ENCODE data around the gene IGFBP5.

Gene IGFBP5

DNA sequence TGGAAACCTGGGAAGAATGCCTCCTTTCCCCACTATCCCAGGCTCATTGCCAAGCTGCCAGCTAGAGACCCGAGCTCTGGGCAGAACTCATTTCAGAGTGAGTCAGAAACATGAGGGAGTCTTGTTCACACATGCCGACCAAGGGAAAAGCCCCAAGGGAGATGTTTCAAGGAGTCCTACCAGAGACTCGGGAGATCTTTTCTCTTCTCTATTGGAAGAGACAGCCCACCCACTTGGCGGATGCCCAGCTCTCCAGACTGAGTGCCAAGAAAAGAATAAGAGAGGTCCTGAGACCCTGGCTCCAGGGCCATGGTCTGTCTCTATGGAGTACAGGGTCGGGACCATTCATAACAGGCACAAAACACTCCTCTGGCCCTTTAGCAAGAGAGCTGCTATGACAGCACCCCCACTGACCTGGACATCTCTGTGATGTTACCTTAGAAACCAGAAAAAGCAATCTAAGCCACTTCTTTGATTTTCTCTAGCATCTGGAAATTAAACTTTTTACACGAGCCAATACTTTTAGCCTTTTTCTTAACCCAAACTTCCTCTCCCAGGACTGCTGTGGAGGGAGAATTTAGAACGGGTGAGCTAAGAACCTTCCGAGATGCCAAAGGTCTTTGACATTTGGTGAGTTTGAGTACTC is 18.5 kb upstream of the IGFBP5 start:
- peak; percentile 94 for DNase-seq (ENCODE audit: low spot score)

DNA sequence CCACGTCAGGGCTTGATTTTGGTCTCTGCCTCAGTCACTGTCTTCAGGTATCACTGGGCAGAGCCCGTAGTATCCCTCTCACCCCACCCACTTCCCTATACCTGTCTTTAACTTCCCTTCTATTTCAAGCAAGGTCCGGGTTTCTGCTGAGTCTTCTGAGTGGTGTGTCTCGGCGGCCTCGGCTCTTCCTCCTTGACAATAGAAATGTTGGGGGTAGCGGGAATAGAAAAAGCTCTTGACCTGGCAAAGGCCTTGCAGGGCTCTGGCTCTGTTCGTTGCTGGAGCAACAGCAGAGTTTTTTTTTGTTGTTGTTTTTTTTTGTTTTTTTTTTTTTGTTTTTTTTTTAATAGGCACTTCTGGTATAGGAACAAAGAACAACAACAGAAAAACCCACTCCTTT is 16.0 kb upstream of the IGFBP5 start:
- no peak for DNase-seq (ENCODE audit: low spot score)

DNA sequence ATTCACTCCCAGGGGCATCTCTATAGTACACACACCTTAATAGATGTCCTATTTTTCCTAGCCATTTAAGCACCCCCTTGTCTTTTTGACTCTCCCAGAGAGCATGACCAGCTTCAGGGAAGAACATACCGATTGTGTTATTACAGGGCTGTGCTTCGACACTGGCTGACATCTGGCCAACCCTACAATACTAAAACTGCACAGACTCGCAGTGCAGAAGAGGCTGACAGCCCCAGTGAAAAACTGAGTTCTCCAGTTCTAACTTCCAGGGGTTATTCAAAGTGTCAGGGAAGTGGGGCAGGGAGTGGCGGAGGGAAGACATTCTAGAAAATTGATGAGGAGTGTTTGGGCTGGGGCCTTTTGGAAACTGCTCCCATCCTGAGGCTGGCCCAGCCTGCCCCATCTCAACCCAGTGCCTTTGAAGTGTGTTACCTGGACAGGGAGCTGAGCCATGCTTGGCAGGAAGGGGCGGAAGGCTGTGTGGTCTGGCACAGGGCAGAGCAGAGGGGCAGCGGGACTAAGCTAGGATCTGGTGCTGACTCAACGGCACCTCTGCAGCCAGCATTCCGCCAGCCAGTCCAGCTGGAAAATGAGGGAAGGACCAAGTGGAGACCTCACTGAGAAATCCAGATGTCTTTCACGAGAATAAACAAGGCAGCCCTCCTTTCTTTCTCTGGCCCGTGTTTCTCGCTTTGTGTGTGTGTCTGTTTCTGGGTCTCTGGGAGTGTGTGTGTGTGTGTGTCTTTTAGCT is 15.4 kb upstream of the IGFBP5 start:
- peak; percentile 59 for DNase-seq (ENCODE audit: low spot score)

DNA sequence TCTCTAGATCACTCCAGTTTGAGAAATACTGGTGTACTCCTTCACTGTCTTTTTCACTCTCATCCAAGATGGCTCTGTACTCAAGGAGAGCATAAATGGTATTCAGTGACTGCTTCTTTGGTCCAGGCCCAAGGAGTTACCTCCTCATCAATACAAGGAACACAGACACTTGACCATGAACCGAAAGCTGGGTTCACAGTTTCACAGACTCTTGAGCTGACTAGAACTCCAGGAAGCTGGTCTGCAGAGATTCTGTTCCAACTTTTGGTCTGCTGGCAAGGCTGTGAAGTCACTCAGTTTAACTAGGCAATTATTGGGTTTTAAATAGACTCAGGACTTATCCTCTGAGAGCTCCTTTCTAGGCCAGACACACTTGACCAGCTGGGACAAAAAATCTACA is 7.4 kb upstream of the IGFBP5 start:
- DNase-seq (ENCODE audit: low spot score), result no peak

DNA sequence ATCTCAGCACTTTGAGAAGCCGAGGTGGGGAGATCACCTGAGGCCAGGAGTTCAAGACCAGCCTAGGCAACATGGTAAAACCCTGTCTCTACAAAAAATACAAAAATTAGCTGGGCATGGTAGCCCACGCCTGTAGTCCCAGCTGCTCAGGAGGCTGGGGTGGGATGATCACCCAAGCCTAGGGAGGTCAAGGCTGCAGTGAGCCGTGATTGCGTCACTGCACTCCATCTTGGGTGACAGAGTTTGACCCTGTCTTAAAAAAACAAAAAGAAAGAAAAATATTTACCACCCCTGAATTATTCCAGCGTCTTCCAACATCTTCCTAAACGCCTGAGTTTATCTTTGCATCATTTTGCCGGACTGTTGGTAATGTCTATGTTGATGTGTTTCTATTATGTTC is 6.2 kb upstream of the IGFBP5 start:
- DNase-seq (ENCODE audit: low spot score), result no peak

DNA sequence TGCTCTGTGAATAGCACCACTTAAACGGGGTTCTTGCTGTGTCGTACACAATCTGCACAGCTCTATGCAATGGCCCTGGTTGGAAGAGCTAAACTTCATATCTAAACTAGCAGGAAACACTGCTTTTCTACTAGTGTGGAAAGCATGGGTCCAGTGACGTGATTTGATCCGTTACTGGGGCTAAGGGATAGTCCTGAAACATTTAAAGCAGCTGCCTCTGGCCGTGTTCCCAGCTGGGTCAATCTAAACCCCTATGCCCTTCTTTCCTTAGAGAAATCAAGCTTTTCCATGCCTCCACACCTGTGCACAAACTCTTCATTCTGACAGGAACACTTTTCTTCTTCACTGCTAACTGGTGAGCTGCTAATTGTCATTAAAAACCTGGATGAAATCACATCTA is 5.4 kb upstream of the IGFBP5 start:
- DNase-seq (ENCODE audit: low spot score), result no peak

DNA sequence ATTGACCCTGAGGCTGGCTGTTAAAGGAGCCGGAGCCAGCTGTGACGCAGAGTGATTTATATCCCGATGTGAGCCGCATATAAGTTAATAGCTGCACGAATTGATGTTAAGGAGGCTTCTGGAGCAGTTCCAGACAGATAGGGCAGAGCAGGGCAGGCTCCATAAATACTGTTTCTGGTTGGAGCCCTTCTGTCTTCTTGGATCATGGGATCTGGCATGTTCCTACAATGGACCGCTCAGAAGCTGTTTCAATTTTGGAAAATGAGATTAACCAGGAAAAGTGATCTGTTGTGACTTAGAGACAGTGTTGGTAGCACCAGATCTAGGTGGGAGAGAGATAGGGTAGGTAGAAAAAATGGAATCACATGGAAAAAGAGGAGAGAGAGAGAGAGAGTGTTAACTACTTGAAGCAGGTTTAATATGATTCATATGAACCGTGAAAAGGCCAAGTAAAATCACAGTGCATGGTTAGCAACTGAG is 4.8 kb upstream of the IGFBP5 start:
- no peak for DNase-seq (ENCODE audit: low spot score)

DNA sequence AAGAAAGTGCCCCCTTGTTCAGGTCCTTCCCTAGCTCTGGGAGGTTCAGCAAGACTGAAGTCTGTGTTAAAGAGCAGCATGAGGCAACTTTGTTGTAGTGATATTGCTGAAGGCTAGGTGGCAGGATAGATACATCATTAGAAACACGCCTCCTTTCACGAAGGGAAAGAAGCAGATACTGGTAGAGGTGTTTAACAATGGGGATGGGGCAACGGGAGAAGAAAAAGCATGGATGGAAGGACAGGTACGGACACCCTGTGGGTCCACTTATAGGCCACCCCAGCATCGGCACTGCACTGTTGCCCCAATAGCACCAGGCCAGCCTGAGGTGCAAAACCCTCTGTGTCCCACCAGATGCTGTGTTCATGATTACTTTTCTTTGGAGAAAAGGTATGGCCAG is 3.5 kb upstream of the IGFBP5 start:
- peak; percentile 62 for DNase-seq (ENCODE audit: low spot score)

DNA sequence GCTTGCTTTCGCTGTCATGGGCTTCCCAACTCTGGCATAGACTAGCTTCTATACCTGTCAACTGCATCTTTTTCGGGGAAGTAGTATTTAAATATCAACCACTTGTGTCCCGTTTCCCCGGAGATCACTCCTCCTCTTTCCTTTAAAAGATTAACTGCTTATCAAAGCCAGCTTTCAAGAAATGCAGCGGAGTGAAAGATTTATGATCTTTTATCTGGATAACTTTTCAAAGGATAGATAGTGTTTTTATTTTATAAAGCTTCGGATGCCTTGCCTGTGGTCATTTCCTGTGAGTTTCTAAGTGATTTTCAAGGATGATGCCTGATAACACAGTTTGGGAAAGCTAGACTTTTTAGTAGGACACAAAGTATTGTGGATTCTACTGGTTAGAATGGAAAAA is 2.9 kb upstream of the IGFBP5 start:
- no peak for DNase-seq (ENCODE audit: low spot score)

DNA sequence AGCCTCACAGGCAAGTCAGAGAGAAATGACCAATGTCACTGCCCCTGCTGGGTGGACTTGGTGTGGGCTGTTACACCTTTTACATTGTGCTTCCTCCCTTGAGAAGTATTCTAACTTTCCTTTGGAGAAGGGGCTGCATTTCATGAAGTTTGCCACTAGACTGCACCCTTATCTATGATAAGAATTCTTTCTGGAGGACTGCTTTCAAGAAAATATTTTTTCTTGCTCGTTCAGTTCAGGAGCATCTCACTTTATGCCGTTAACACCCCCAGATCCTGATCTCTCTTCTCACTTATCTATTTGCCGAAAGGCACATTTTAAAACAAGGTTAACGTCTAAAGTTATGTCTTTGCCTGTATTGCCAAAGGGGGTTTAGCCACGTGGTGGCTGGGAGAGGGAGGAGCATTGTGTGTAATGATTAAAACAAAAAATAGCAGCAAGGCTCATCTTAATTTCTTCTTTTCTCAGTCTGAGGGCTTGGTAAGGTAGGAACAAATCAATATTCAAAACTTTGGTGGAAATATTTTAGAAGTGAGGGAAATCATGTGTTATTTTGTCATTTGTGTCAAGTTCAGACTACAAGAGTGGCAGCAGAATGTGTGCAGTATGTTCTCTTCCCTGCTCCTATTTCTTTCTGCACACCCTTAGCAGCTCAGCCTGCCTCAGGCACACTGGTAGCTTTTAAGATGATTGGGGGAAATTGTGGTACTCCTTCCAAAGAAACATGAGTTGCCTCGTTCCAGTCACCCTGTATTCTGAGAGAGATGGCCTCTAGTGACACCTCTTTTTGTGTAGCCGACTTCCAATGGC is 1.6 kb upstream of the IGFBP5 start:
- DNase-seq (ENCODE audit: low spot score), result peak; percentile 35

DNA sequence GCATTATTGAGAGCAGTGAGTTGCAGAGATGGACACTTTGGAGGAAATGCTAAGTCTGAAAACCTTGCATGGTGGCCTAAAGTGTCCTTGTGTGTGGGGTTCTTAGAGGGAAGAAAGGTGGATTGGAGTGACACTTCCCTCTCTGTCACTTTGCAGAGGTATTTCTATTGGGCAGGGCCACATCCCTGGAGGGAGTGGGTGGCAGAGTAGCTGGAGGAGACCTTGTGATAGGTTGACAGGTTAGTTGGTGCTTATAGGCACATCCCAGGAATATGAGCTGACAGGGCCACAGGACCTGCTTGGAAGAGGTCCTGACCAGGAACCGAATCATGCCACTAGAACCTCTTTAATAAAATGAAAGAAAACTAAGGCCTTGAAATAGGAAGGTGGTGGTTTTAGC is 972 bp upstream of the IGFBP5 start:
- DNase-seq (ENCODE audit: low spot score), result no peak

DNA sequence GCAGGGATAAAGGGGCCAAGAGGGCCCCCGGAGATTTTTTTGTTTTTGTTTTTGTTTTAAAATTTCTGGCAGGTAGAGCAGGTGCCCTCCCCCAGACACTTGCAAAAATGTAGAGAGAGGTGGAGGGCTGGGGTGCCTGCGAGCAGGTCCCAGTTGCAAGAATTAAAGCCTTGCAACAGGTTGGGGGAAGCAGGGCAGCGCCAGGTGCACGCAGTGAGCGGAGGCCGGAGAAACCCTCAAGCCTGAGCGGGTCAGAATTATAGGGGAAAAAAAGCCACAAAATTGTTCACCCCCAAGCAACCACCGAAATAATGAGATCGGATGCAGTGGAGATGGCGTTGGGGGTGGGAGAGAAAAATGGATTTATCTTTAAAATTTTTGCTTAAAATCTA is 527 bp downstream of the IGFBP5 start:
- no peak for DNase-seq (ENCODE audit: low spot score)

DNA sequence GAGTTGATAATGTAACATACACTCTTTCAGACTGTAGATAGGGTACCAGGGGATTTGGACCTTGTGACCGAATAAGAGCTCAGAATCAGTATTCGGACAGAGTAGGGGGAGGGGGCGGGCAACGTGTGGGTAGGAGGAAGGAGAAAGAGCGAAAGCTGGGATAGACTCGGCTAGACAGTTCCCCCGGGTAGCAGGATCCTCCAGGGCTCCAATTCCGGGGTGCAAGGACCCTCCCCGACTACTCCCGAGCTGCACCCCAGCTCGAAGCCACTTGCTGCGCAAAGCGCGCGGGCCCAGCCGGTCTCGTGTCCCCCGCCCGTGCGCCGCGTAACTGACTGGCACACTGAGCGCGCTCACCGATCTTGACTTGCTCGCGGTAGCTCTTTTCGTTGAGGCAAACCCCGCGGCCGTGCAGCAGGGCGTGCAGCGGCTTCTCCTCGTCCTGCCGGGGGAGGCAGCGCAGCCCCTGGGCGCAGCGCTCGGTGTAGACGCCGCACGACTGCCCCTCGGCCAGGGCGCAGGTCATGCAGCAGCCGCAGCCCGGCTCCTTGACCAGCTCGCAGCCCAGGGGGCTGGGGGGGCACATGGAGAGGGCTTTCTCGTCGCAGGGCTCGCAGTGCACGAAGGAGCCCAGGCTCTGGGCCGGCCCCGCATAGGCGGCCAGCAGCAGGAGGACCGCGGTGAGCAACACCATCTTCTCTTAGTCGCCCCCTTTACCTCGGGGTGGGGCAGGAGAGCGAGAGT is 1.1 kb downstream of the IGFBP5 start:
- no peak for DNase-seq (ENCODE audit: low spot score)

DNA sequence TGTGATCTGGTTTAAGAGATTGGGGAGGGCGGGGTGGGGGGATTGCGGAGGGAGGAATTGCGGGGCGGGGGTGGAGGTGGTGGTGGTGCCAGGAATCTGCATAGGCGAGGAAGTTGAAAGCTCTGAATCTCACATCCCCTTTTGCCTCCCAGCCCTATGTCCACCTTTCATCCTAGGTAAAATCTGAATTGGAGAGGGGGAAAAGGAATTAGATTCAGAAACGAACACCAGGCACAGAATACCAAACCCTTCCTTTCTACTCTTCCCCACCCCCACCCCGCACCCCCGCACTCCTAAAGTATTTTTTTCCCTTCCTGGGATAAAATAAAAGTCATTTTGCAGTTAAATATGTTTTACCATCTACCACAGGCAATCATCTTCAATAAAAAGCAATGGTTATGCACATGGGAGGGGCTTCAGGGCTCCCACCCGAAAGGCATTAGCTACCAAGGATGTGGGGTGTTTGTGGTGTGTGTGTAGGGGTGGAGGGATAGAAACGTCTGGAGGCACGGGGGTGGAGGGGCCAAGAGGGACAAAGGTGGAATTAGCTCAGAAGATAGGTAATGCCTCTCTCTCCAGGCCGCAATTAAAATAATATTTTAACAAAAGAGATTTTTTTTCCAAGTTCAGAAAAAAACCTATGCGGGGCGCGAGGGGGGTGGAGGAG is 1.8 kb downstream of the IGFBP5 start:
- no peak for DNase-seq (ENCODE audit: low spot score)

DNA sequence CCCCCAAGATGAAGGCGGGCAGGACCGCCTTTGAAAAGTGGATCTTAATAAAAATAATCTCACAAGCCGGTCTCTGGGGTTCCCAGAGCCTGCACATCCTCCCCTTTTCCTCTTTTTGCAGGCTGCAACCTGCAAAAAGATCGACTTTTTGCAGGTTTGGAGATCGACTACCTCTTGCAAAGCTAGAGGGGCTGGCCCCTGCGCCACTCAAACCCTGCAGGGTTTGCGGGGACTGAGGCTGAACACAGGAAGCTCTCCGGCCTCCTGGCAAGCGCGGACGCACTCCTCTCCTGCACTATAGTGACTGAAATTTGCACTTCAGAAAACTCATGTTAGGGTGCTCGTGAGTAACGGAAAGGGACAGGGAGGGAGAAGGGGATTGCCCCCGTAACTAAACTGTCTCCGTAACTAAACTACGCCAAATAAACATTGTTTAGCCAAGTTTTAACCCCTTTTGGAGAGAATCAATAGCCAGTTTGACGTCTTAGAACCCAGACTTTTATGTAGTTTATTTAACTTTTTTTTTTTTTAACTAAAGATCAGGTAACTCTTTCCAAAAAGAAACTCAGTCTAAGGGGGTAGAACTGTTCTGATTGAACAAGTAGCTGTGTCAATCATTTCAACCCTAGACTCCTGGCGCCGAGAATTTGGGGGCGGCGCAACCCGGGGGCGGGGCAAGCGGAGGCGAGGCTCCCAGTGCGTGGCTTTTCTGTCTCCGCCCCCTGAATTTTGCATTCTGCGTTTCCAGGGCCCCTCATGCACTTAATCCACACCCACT is 2.5 kb downstream of the IGFBP5 start:
- peak; percentile 56 for DNase-seq (ENCODE audit: low spot score)

DNA sequence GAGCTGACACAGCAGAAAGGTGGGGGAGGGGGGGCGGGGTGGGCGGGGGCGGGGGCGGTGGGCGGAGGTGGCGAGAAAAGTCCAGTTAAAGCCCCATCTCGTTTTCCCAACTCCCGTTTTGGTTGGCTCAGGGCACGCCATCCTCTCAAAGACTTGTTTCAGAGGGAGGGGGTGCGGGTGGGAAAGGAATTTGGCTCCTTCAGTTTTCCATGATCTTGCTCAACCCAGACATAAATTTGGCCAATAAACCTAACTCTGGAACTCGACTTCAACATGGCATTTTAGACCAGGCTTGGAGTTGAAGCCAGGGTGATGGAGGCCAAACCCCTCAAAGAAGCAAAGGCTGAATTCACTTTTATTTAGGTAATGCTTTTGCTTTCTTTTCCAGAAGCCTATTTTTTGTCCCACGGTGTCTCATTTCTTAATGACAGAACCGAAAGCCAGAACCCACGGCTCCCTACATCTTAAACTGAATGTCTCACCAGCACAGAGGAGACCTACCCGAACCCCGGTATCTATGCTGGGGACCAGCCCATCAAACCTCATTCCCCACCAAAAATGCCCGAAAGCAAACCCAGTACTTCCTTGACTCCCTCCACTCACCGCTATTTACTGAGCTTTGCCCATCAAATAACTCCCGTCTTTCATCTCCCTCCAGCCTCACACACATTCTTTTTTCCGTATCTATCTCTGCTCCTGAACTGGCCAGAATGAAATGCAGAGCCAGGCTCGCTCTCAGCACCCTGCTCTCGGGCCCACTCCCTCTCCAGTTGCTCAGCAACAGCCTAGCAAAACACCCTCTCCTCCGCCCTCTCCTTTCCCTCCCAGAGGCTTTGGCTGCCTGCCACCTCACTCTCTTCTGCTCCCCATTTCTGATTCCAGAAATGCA is 4.3 kb downstream of the IGFBP5 start:
- DNase-seq (ENCODE audit: low spot score), result peak; percentile 78

DNA sequence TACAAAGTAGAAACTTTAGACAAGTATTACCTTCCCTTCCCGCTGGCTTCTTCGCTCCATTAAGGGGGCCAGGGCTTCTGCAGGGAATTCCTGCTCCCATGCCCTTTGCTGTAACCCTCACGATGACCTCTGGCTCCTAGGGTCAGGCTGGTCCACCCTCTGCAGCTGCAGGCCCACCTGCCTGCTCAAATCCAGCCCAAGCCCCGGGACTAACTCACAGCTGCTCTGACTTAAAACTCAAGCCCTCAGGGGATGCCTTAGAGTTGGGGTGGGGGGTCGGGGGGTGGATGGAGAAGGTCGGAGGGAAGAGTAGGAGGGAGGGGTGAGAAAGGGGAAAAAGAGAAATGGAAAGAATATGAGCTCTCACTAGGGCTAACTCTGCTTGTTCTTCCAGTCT is 4.9 kb downstream of the IGFBP5 start:
- DNase-seq (ENCODE audit: low spot score), result no peak

DNA sequence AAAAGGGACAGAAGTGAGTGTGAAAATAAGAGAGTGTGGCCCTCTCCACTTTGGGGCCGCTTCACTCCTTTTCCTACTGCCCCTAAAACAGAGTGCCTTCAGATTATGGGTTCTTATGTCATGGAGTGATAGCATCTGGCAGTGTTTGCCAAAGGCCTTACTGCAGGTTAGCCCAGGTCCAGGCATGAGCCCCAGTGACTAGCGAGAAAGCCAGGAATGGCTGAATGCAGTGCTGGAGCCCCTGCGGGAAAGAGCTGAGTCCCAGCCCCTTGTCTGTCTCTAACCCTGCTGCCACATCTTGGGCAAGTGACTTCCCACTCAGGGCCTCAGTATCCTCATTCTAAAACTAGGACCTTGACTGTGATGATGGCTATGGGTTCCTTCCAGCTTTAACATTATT is 6.0 kb downstream of the IGFBP5 start:
- DNase-seq (ENCODE audit: low spot score), result no peak

DNA sequence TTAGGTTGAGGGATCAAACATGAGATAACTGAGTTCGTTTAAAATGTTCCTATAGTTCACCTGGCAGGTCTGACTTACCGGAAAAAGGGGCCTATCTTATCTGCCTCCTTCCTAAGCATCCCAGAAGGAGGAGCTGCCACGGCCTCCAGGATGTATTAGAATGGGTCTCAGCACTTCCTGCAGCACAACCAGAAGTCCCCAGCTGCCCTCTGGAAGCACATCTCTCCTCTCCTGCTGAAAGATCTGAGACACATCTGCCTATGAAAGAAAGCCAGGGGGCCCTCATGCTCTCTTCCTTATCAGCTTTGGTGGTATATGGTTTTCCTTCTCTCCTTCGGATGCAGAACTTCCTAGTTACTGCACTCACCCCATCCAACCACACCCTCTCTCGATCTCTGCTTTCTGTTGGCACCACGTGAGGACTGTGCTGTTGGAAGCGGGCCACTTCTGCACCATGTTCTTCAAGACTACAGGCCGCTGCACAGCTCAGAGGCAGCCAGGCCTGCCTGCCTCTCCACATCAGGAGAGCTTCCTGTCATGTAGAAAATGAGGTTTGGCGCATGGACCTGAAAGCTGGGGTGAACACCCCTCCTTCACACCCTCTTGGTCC is 6.5 kb downstream of the IGFBP5 start:
- no peak for DNase-seq (ENCODE audit: low spot score)

All from AG08395 (cell line).